HG03196 (cell line): ENCODE results near the gene ZDHHC23.

Source experiments
- ATAC-seq: cut with Tn5 transposase; IDR thresholded peaks from one replicate; pipeline ENCODE4 v1.9.1; 2021; ENCODE audit not compliant: unreplicated experiment

The ZDHHC23 gene

DNA sequence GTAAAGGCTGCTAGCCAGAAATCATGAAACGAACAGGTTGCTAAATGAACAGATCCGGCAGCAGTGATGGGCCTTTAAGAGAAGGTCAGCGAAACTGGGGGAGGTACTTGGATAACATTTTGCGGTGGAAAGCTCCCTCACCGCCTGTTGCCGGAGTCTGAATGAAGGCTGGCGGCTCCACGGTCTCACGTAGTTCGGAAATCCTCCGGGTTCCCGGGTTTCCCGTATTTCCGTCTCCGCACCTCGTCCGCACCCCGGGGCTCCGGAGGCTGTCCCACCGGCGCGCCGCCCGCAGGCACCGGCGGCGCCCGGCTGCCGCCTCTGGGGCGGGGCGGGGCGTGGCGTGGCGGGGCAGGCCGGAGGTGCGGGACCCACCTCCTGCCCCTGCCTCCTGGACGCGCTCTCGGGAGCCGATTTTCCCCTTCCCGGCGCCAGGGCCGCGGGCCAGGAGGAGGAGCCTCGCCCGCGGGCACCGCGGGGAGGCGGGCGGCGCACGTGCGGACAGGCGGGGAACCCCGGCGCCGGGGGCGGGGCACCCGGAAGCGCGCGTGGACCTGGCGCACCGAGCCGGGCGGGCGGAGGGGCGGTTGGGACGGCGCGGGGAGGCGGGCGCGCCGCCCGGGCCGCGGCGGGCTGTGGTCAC, at the start of gene ZDHHC23:
Gene ZDHHC23, plus strand, starts transcription at position 642 of the 643 bp plus-strand sequence. CDS start 790 bp downstream, outside the sequence.
- peak; percentile 62 for ATAC-seq

DNA sequence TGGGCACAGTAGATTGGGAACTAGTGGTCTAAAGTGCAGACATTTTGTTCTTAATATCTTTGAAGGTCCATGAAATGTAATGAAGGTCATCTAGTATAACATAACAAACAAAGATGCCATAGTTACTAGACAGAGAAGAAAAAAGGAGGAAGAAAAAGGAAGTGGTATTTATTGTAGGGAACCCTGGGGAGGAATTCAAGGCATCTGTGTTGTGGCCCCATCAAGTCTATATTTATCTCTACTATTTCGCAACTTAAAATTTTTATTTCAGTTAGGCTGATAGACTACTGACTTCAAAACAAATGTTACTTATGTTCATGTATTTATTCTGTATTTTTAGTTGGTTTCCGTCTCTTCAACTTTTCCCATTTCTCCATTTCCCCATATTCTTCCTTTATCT, 48.9 kb upstream of the ZDHHC23 start:
- ATAC-seq = no peak

DNA sequence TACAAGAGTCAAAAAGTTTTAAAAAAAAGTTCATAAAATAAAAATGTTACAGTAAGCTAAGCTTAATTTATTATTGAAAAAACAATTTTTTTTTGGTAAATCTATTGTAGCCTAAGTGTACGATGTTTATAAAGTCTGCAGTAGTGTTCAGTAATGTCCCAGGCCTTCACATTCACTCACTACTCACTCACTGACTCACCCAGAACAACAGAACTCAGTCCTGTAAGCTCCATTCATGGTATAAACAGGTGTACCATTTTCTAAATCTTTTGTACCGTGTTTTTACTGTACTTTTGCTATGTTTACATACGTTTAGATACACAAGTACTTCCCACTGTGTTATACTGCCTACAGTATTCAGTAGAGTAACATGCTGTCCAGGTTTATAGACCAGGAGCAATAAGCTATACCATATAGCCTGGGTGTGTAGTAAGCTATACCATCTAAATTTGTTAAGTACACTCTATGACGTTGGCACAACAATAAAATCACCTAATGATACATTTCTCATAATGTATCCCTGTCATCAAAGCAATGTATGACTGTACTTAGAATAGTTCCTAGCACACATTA, 41.2 kb upstream of the ZDHHC23 start:
- ATAC-seq = no peak

GRCh38 chr3:113908133-113908532, 39.7 kb upstream of the ZDHHC23 start:
- no peak for ATAC-seq

DNA sequence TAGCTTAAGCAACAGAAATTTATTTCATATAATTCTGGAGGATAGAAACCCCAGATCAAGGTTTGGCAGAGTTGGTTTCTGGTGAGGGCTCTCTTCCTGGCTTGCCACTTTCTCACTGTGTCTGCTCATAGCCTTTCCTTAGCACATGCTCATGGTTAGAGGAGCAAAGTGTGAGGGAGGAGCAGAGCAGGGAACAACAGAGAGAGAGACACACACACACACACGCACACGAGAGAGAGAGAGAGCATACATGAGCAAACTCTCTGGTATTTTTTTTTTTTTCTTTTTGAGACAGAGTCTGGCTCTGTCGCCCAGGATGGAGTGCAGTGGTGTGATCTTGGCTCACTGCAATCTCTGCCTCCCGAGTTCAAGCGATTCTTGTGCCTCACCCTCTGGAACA, 36.8 kb upstream of the ZDHHC23 start:
- no peak for ATAC-seq

GRCh38 chr3:113912552-113913236, 35.1 kb upstream of the ZDHHC23 start:
- ATAC-seq = peak; percentile 96

DNA sequence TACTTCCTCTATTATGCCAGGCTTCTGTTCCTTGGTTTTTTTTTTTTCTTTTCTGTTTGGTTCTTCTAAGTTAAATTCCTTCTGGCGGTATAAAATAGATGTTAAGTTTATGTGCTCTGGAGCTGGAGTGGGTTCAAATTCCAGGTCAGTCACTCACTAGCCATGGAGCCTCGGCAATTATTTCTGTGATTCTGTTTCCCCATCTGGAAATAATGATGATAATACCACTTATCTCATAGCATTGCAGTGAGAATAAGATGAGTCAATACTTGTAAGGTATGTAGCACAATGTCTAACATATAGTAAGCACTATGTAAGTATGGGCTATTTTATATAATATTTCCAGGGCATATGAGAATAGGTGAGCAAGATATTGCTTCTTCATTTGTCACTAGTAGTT, 33.2 kb upstream of the ZDHHC23 start:
- ATAC-seq = no peak

- no peak for ATAC-seq
These were observed 20.3 kb upstream of the ZDHHC23 start for GRCh38 chr3:113927556-113927955.

- ATAC-seq = no peak
These were observed 982 bp upstream of the ZDHHC23 start for GRCh38 chr3:113946831-113947230.

DNA sequence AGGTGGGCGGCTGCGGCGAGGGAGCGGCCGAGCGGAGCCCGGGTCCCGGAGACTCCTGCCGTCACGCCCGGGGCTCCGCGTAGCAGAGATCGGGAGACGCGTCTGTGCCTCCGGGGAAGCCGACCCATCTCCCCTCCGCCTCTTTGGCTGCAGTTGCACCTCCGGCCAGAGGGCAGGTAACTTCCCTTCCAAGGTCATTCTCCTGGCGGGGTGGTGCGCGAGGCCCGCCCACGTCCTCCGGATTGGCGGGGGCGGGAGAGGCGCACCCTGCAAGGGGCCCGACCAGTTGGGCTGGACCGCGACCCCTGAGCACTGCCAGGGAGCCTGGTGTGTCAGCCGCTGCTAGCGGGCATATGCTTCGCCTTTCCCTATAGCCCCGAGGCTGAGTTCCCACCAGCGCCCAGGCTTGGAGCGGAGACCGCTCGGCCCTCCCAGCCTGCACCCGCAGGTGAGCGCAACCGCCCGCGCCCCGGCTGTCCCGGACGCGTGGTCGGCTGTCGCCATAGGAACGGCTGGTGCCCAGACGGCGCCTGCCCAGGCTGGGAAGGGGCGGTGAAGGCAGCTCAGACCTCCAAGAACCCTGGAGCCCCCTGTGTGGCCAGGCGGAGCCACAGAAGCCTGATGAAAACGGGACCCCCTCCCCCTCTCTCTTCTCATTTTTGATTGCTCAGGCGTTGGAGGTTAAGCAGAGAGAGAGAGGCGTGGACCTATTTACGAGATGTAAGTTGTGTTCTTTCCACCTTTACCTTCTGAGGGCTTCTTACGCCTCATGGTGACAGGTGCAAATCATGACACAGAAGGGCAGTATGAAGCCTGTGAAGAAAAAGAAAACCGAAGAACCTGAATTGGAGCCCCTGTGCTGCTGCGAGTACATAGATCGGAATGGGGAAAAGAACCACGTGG, 453 bp downstream of the ZDHHC23 start:
- ATAC-seq = peak; percentile 40

GRCh38 chr3:113952921-113953320, 5.1 kb downstream of the ZDHHC23 start:
- ATAC-seq = no peak

- no peak for ATAC-seq
These were observed 5.9 kb downstream of the ZDHHC23 start for GRCh38 chr3:113953677-113954076.

DNA sequence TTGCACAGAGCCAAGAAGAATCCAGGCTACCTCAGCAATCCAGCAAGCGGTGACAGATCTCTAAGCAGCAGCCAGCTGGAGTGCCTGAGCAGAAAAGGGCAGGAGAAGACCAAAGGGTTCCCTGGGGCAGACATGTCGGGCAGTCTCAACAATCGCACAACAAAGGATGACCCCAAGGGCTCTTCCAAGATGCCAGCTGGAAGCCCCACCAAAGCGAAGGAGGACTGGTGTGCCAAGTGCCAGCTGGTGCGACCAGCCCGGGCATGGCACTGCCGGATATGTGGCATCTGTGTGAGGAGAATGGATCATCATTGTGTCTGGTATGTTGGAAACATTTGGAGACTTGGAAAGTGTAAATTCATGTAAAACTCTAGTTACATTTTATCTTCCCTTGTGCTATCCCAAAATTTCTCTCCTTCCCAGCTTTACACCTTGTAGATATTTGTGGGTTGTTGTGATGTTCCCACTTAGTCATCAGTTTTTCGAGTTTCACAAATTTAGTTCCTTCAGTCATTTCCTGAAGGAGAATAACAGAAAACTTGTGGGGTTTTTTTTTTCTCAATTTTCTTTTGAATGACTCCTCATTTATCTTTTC, 6.4 kb downstream of the ZDHHC23 start:
- ATAC-seq = no peak

GRCh38 chr3:113963879-113964278, 16.1 kb downstream of the ZDHHC23 start:
- no peak for ATAC-seq

- ATAC-seq = no peak
These were observed 18.4 kb downstream of the ZDHHC23 start for GRCh38 chr3:113966172-113966571.

DNA sequence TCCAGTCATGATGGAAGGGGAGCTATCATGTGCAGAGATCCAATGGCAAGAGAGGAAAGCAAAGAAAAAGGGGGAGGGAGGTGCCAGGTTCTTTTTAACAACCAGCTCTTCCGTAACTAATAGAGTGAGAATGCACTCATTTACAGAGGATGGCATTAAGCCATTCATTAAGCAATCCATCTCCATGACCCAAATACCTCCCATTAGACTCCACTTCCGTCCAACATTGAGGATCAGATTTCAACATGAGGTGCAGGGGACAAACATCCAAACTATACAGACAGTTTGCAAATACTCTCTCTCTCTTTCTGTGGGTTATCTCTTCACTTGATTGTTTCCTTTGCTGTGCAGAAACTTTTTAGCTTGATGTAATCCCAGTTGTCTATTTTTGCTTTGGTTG, 21.2 kb downstream of the ZDHHC23 start:
- ATAC-seq = no peak

DNA sequence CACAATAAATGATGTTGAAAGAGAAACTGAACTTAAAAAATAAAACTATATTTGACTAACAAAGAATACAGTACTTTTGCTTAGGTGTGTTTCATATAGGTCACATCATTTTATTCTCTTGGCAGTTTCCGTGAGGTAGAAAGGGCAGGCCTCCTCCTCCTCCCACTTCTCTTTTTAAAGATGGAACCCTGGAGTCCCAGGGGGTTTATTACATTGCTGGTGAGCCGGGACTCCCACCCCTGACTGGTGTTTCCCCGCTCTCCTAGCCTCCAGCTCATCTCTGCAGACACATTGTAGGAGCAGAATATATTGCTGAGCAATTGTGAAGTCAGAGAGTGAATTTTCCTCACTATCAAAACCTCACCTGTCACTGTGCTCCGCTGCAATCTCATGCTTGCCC, 30.0 kb downstream of the ZDHHC23 start:
- no peak for ATAC-seq

- no peak for ATAC-seq
These were observed 32.1 kb downstream of the ZDHHC23 start for GRCh38 chr3:113979916-113980315.

GRCh38 chr3:113981803-113982202, 34.0 kb downstream of the ZDHHC23 start:
- no peak for ATAC-seq

DNA sequence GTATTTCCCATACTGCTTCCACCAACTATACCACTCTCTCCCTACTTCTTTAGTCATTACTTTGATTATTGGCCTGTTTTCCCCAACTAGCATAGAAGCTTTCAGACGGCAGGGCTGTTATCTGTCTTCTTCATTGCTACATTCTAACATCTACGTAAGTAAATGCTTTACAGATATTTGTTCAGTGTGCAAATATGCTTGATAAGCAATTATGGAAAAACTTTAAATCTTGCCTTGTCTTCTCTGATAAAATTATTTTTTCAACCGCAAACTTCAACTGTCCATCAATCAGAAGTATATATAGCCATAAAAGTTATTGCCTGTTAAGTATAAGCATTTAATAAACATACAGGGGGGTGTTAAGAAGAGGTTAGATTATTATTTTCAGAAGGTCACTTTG, 35.7 kb downstream of the ZDHHC23 start:
- no peak for ATAC-seq

DNA sequence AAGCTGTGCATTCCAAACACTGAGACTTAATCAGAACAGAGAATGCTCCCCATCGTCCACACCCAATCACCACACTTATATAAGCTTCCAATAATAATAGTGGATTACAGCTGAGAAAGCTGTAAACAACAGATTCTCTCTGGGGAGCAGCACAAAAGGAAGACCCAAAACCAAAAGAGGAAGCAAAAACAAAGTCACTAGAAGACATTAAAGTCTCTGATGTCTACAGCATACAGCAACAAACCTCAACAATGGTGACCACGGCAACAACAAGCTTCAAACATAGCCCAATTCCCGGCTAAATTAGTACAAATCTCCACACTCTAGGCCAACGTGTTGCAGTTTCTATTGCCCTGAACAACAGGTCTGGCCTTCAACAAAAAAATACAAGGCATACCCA, 37.7 kb downstream of the ZDHHC23 start:
- no peak for ATAC-seq
